ENCODE measurements around the gene IL2RA.

DNA sequence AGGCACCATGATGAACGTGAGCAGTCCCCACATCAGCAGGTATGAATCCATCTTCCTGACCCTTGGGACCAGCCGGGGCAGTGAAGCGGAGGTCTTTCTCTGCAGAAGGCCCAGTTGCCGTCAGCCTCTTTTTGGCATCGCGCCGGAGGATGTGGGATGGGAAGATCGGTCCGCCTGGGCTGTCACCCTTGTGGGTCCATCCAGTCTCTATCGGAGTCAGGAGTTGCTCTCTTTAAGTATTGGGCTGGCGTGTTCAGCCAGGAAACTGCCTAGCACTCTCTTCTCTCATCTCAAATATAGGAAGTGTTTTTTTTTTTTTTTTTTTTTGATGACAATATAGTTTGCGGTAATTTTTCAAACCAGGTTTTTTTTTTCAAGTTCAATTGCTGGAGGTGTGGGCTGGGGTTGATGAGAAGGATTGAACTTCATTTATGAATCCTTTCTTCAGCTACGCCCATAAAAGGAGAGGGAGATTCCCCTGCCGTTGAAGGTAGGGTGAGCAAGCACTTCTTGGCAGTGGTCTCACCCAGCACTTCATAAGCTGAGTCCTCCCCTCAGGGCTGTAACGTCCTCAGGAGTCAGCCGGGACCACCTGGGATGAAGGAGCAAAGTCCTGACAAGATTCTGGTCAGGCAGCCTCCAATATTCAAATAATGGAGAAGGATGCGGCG is at the start of gene IL2RA:
- no peak for TF ChIP-seq CTCF (IDR thresholded peaks at IDR 0.05)
- TF ChIP-seq EP300 (IDR thresholded peaks at IDR 0.05): no peak
